ENCODE measurements around the gene S100A4. TPM values are rescaled to one million over a fixed set of nuclear protein-coding genes. Genes with fewer than 3 reads are reported as not detected.

S100A4 gene
- total RNA-seq, 2 donors from 2014 or later = 186 to 368 TPM

DNA sequence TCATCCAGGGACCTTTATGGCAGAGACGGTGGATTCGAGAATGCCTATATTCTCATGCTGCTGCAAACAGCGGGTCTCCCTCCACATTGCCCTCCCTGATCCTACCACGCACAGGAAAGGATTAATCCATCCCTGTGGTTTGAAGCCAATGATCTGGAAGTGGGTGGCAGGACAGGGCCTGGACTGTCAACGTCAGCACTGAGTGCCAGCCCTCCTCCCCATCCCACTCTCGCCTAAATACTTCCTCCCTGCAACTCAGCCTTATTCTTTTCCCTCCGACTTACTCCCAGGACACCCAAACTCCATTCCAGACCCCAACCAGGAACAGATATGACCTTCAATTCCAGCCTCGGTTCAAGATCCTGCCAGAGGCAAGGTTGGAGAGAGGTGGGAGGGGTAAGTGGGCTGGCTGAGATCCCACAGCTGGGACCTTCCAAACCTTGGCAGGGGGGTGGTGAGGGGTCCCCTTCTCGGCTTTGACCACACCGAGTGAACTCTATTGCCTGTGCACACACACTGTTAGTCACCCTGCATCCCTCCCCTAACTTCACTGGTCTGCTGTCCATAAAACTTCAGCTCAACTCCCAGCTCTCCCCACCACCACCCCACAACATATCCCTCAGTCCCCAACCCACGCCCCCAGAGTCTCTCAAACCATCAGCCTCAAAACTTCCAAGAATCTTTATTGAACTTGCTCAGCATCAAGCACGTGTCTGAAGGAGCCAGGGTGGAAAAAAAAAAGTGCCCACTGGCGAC lies 2.5 kb downstream of the S100A4 start:
- Mint-ChIP-seq H3K9me3 (peaks cover 0 to 5% of the 10 kb centered on the region in 2 donors), H3K27ac (peak overlapping the region; percentile 72 to 80), H3K36me3 (peaks cover 17 to 35% of the 10 kb centered on the region in 2 donors)
- ATAC-seq (no peak), DNase-seq (ENCODE audit: low spot score in 2 of 2) (no peak)

DNA sequence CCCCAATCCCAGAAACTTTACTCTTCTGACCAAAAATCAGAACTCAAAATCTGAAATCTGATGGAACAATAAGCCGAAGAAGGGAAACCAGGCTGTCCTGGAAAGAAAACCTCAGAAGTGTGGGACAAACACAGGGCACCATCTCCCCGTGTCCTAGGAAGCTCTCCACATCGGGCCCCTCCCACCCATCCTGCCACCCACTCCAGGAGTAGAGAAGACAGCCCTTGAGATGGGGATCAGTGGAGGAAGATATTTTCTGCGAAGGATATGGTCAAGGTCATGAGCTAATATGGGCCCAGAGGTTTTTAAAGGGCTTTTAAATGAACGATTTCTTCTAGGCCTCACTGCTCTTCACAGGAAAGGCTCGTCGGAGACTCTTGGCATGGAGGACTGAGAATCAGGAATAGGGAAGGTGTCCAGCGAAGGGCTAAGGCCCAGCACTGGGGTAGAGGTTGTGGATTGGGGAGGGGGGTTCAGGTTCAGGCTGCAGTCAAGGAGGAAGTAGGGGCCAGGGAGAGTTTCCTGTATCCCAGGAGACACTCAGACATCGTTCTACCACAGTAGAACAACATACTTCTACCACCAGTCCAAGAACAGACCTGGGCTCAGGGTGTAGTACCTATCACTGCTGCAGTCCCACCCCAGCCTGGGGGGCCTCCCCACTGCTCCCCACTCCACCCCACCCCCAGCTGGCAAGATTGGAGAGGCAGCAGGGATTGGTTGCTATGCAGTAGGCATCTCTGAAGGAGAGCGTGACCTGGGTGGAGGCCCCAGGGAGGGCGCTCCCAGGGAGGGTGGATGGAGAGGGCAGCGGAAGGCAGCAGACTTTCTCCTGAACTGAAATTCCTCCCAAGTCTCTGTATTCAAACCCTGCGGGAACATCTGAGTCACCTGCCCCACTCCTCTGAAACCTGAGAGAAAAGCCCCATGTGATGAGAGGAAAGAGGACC lies 3.7 kb downstream of the S100A4 start:
- peaks cover 17 to 35% of the 10 kb centered on the region in 2 donors for H3K36me3 Mint-ChIP-seq
- peaks cover 0 to 5% of the 10 kb centered on the region in 2 donors for H3K9me3 Mint-ChIP-seq
- H3K27ac Mint-ChIP-seq = peak overlapping the region; percentile 73 to 80
- ATAC-seq (no peak), DNase-seq (ENCODE audit: low spot score in 2 of 2) (no peak)

DNA sequence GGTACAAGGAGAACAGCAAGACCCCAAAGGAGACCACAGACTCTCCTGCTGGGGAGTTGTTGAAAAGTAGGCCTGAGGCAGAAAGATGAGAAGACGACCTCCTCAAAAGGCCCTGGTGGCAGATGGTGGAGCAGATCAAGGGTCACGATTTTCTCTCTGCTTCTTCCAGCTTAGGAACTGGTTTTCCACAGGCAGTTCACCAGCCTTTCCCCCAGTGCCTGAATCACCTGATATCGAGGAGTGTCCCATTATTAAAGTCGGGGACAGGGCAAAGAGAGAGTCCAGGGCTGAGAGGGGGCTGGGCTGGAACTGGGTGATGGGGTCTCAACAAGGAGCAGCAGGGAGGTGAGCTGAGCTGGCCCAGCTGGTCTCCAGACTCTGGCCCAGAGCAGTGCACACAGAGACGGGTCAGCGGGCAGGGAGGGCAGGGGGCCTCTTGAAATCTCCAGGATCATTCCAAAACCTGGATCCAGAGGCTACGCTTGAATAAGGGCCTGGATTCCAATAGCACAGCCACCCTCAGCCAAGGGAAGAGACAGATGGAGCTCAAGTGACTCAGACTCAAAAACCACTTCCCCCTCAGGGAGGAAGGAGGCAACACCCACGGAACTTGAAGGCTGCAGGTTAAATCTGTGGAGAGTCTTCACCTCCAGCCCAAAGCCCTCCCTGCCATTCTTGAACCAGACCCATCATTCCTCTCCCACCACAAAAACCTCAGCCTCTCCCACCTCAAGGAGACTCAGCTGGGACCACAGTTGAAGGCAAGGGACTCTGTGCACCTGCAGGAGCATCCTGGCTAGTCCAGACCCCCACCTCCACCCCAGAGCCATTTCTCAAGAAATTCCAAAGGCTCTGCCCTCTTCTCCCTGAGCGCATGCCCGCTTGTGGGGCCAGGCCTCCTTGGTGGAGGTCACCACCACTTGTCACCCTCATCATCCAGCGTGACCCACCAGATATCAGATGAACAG lies 4.9 kb downstream of the S100A4 start, which contains the start of gene S100A5:
Gene S100A5, minus strand, starts transcription at position 541 of the 968 bp plus-strand sequence. CDS start 743 bp downstream, outside the sequence.
- H3K27ac Mint-ChIP-seq = peak within 1 kb of the TSS; percentile 73 to 80
- ATAC-seq (peak in 1 of 2 donors; percentile 13), DNase-seq (ENCODE audit: low spot score in 2 of 2) (no peak)
- peaks cover 17 to 31% of the 10 kb centered on the region in 2 donors for H3K36me3 Mint-ChIP-seq
- peaks cover 0 to 5% of the 10 kb centered on the region in 2 donors for H3K9me3 Mint-ChIP-seq

DNA sequence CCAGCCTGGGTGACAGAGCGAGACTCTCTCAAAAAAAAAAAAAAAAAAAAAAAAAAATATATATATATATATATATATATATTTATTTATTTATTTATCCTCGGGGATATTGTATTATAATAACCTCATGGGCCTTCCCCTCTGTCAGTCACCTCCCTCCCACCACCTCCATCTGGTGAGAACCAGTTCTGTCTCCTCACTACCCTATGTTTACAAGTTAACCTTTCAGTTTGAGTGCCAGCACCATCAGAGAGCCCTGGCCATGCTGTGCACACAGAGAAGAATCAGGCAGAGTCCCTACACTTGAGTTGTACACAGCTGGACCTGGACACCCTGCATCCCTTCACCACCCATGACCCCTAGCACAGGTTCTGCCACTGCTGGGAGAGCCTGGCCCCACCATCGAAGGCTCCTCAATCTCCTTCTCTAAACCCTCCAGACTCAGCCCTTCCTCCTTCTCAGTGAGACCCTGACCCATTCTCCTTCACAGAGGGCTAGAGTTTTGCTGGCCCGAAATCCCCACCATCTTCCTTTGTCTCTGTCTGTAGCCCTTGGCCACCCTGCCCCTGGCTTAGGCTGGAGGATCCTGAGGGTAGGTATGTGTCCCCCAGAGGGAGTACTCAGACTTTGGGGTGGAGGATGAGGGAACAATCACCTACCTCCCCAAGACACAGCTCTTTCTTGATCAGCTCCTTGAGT lies 6.1 kb downstream of the S100A4 start:
- ATAC-seq (no peak), DNase-seq (ENCODE audit: low spot score in 2 of 2) (no peak)
- Mint-ChIP-seq H3K27ac (peak overlapping the region; percentile 73 to 80), H3K36me3 (peaks cover 17 to 31% of the 10 kb centered on the region in 2 donors), H3K9me3 (peaks cover 0 to 5% of the 10 kb centered on the region in 2 donors)

DNA sequence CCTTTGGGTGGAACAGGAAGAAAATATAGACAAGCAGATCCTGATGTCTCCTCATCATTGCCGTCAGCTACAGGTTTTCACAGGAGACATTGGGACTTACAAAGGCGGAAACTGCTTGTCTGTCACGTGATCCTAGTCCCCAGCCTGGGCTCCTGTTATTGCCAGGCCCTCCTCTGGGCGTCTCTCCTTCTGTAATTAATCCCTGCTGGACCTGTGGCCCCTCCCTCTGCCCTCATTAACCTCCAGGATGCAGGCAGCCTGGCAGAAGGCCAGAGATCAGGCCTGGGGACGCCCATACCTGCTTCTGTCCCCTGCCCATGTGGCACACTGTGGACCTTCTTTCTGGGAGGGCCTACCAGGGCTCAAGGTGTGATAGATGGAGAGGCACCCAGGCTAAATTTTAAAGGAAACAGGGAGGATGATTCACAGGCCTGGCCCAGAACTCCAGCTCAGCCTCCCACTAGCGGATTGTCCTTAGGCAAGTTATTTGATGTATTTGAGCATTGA lies 7.2 kb downstream of the S100A4 start:
- Mint-ChIP-seq H3K36me3 (peaks cover 12 to 29% of the 10 kb centered on the region in 2 donors), H3K27ac (no peak overlapping the region), H3K9me3 (peaks cover 0 to 5% of the 10 kb centered on the region in 2 donors)
- ATAC-seq (no peak), DNase-seq (ENCODE audit: low spot score in 2 of 2) (no peak)

DNA sequence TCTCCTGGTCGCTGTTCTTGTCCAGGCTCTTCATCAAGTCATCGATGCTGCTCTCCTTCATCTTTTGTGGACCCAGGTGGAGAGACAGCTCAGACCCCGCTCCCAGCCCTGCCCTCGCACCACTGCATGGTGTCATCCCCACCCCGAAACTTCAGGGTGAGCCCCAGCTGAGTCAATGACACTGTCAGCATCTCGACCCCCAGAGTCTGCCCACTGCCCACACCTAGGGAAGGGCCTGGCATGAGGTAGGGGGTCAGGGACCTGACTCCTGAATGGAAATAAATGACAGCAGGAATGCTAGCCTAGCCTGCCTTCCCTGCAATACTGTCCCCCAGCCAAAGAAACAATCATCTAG lies 8.3 kb downstream of the S100A4 start:
- Mint-ChIP-seq H3K36me3 (peaks cover 12 to 21% of the 10 kb centered on the region in 2 donors), H3K9me3 (peaks cover 0 to 5% of the 10 kb centered on the region in 2 donors), H3K27ac (peak overlapping the region in 1 of 2 donors; percentile 91)
- ATAC-seq (no peak), DNase-seq (ENCODE audit: low spot score in 2 of 2) (no peak)

DNA sequence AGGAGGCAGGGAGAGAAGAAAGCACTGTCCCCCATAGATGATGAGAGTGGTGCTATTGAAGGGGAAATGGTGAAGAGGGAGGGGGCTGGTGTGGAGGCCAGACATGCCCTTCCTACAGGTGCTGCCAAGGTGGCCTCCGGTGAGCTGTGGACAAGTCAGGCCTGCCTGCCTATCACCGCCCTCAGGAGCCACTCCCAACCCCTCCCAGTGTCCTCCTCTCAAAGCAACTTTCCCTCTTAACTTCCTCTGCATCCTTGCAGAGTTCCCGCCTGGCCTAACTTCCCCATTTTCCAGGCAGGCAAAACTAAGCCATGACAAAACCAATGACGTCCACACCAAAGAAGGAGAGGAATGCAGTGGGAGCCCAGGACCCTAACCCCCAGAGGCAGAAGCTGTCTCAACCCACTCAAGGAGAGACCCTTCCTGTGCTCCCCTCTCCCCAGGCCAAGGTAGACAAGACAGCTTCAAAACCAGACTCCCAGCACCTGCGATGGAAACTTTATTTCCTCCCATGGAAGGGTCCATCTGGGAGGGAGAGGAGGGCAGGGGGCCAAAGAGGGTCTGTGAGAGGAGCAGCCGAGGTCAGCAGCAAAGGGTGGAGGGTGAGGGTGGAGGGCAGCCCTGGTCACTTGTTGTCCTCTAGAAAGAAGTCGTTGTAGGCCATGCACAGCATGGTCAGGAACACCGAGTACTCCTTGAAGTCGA lies 8.8 kb downstream of the S100A4 start:
- no peak for ATAC-seq
- DNase-seq (ENCODE audit: low spot score in 2 of 2) = no peak
- H3K27ac Mint-ChIP-seq = peak overlapping the region; percentile 91 to 99
- peaks cover 0 to 5% of the 10 kb centered on the region in 2 donors for H3K9me3 Mint-ChIP-seq
- H3K36me3 Mint-ChIP-seq = peaks cover 12 to 21% of the 10 kb centered on the region in 2 donors

DNA sequence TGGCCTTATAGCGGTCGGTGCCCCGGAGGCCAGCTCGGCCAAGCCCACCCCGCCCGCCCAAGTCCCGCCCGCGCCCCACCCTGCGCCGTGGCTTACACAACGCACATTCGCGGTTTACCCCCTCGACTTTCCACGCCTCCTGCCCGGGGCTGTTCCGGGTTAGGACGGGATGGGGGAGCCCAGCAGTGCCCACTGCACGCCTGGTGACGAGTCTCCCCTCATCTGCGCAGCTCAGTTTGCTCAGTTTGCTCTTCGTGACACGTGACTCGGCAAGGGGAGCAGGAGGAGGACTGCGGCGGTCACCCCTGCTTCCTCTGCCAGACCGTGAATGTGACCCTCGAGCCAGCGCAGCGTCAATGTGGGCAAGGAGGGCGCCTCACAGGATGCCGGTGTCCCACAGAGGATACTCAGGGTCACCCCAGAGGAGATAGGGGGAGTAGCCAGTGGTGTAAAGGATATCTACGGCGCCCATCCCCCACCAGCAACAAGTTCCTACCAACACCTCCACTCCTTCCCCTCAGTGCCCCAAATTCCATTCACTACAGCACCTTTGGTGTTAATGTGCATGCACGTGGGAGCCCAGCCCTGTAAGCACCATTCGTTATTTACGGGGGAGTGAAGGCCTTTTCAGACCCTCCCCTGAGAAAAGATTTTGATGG lies 9.5 kb downstream of the S100A4 start:
- ATAC-seq = peak; percentile 67 to 80
- Mint-ChIP-seq H3K9me3 (peaks cover 0 to 5% of the 10 kb centered on the region in 2 donors), H3K27ac (peak overlapping the region; percentile 91 to 99), H3K36me3 (peaks cover 12 to 21% of the 10 kb centered on the region in 2 donors)
- DNase-seq (ENCODE audit: low spot score in 2 of 2) = peak; percentile 70 to 88

DNA sequence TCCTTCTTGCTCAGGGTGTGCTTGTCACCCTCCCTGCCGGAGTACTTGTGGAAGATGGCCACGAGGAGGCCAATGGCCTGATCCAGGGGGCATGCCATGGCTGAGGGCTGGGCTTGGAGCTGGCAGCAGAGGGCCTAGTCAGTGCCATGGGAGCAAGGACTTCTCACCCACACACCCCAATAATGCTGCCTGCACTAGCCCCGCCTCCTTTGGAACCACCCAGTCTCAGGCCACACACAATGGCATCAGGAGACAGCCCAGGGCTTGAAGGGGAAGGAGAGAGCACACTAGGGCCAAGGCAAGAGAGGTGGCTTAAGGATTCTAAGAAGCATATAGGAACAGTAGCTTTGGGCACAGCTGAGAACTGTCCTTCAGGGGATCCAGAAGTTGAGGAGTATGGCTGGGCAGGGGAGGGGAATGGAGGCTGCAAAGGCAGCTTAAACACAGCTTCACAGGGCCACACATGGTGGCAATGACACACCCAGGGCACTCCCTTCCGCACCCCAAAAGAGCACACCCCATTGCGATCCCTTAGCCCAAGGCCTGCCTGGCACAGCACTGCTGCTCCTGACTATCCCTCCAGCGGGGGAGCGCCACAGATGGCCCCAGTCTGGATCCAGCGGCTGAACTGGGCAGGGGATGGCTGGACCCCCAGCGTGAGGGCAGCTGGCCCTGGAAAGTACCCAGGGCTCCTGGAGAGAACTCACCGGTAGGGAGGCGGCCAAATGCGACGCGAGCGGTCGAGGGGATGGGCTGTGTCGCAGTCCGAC lies 10.2 kb downstream of the S100A4 start, which contains the start of gene S100A6:
Gene S100A6, minus strand, starts transcription at position 750 of the 770 bp plus-strand sequence. Its CDS starts 652 bp downstream, at position 98.
- Mint-ChIP-seq H3K9me3 (peaks cover 0 to 5% of the 10 kb centered on the region in 2 donors), H3K36me3 (peaks cover 12 to 21% of the 10 kb centered on the region in 2 donors), H3K27ac (peak within 1 kb of the TSS; percentile 91 to 99)
- DNase-seq (ENCODE audit: low spot score in 2 of 2) (peak; percentile 54 to 67), ATAC-seq (peak; percentile 45 to 57)

DNA sequence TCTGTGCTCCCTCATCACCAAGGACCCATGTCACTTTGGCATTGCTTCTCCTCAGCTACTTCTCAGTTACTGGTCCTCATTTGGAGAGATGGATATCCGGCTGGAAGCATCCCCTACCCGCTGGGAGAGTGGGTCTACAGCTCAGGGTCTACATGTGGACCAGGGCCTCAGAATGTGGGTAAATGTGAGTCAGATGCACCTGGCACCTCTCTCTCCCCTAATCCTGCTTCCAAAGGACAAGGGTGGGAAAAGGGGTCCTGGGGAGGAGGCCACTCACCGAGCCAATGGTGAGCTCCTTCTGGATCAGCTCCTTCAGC lies 10.7 kb downstream of the S100A4 start:
- no peak for DNase-seq (ENCODE audit: low spot score in 2 of 2)
- H3K36me3 Mint-ChIP-seq = peaks cover 12 to 21% of the 10 kb centered on the region in 2 donors
- no peaks in the 10 kb centered on the region for H3K9me3 Mint-ChIP-seq
- ATAC-seq = no peak
- H3K27ac Mint-ChIP-seq = peak overlapping the region; percentile 91 to 93

DNA sequence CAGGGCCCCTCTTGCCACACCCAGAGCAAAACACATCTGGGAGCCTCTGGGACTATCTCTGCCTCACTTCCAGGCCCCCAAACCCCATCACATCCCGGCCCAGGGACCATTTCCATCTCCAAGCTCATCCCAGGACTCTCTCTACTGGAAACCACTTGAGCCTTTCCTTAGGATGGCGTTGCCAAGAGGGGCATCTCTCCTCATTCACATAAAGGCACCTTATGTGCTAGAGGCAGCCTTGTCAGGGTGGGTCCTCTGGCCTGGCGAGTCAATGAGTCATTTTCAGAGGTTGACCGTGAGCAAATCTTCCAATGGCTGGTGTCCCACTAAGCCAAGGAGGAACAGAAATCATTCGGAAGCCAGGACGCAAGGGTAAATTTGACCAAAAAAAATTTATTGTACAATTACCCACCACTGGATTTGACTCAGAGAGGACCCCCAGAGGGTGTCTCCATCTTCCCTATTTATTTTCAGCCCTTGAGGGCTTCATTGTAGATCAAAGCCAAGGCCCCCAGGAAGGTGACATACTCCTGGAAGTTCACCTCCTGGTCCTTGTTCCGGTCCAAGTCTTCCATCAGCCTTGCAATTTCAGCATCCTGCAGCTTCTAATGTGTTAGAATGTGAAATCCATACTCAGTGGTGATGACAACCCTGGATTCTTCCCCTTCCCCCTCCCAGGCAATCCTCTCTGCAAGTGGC lies 11.2 kb downstream of the S100A4 start:
- Mint-ChIP-seq H3K36me3 (peaks cover 12 to 21% of the 10 kb centered on the region in 2 donors), H3K27ac (peak overlapping the region; percentile 91 to 93), H3K9me3 (no peaks in the 10 kb centered on the region)
- DNase-seq (ENCODE audit: low spot score in 2 of 2) (no peak), ATAC-seq (no peak)

DNA sequence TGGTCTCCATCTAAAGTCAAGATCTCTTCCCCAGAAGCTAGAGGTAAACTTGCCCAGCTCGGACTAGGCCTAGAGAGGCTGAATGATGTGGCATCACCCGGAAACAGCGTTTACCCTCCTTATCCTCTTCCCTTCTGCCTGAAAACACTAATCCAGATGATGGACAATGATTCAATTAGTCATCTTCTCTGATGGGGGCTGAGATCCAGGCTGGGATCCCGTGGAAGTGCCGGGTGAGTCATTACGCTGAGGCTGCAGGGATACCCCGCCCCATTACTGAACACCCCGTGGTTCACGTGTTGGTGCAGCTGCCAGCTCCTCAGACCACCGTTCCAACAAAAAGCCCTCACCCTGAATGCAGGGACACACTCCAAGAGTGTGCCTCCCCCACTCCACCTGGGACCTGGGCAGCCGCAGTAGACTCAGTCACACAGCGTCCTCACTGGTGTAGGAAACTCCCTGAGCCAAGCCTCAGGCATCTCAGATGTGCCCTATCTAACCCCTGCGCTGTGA lies 11.9 kb downstream of the S100A4 start:
- Mint-ChIP-seq H3K9me3 (no peaks in the 10 kb centered on the region), H3K36me3 (peaks cover 12 to 21% of the 10 kb centered on the region in 2 donors), H3K27ac (peak overlapping the region; percentile 91 to 92)
- peak in 1 of 2 donors; percentile 4 for ATAC-seq
- no peak for DNase-seq (ENCODE audit: low spot score in 2 of 2)

Measured in activated naive CD4-positive, alpha-beta T cell treated with anti-CD3 and anti-CD28 coated beads, Interleukin-2, amount 50 U/mL, for 72 hours (primary cell).